H1 (cell line): ENCODE measurements around the gene MUC5B.

ENCODE experiments used
- BCL11A ChIP-seq, 2 experiments: IDR thresholded peaks; one replicate each; pipeline ENCODE4 v1.6.1; 2011; ENCODE audit warnings: low read depth in 2 of 2, low read length in 2 of 2, mild to moderate bottlenecking in 2 of 2
- CEBPB ChIP-seq: IDR thresholded peaks from 2 replicates; pipeline ENCODE4 v1.6.1; 2012; ENCODE audit warnings: low read depth, low read length
- CHD2 ChIP-seq: IDR thresholded peaks from 2 replicates; pipeline ENCODE4 v1.6.1; 2012; ENCODE audit warnings: low read length, improper control_type of control experiment
- GTF2F1 ChIP-seq: IDR thresholded peaks from 2 replicates; pipeline ENCODE4 v1.6.1; 2012; ENCODE audit warnings: low read depth, low read length, improper control_type of control experiment, borderline replicate concordance
- POLR2A ChIP-seq, 2 experiments: IDR thresholded peaks; 1 replicate in 1 of 2; 2 replicates in 1 of 2; pipeline ENCODE4 v1.6.1; 2011; ENCODE audit warnings: low read depth in 2 of 2, low read length in 2 of 2, mild to moderate bottlenecking in 2 of 2; ENCODE audit errors: control extremely low read depth in 1 of 2
- POLR2AphosphoS5 ChIP-seq: IDR thresholded peaks from 2 replicates; pipeline ENCODE4 v1.6.1; 2011; ENCODE audit warnings: low read depth, low read length
- TAF1 ChIP-seq: IDR thresholded peaks from 2 replicates; pipeline ENCODE4 v1.6.1; 2011; ENCODE audit warnings: mild to moderate bottlenecking, low read depth, low read length
- TEAD4 ChIP-seq: IDR thresholded peaks from 2 replicates; pipeline ENCODE4 v1.6.1; 2012; ENCODE audit warnings: low read depth, low read length, inconsistent platforms, mixed read lengths
- YY1 ChIP-seq: IDR thresholded peaks from 2 replicates; pipeline ENCODE4 v1.6.1; 2011; ENCODE audit warnings: low read depth, mild to moderate bottlenecking, low read length
- TF ChIP-seq, protein P1 (sequence below), 3 experiments: IDR thresholded peaks; 1 replicate in 2 of 3; 2 replicates in 1 of 3; pipeline versions ENCODE4 v1.5.1 to v1.6.1; 2011; ENCODE audit warnings: low read length in 3 of 3, mild to moderate bottlenecking in 3 of 3, inconsistent platforms in 2 of 3, low read depth in 1 of 3, moderate library complexity in 1 of 3; ENCODE audit not compliant: insufficient read depth in 1 of 3; ENCODE audit errors: control extremely low read depth in 1 of 3

DNA sequence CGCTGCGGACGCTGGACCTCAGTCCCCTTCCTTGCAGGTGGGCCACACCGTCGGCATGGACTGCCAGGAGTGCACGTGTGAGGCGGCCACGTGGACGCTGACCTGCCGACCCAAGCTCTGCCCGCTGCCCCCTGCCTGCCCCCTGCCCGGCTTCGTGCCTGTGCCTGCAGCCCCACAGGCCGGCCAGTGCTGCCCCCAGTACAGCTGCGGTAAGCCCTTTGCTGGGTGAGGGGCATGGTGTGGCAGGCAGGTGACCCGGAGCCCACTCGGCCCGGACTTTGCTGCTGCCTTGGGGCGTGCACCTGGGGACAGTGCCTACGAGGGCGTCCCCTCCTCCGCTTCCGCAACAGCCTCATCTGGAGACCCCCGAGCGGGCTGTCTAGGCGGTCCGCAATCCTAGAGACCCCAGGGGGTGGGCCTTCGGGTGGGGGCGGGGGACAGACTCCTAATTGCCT lies 25.4 kb upstream of the MUC5B start:
- TF ChIP-seq, protein P1, sequence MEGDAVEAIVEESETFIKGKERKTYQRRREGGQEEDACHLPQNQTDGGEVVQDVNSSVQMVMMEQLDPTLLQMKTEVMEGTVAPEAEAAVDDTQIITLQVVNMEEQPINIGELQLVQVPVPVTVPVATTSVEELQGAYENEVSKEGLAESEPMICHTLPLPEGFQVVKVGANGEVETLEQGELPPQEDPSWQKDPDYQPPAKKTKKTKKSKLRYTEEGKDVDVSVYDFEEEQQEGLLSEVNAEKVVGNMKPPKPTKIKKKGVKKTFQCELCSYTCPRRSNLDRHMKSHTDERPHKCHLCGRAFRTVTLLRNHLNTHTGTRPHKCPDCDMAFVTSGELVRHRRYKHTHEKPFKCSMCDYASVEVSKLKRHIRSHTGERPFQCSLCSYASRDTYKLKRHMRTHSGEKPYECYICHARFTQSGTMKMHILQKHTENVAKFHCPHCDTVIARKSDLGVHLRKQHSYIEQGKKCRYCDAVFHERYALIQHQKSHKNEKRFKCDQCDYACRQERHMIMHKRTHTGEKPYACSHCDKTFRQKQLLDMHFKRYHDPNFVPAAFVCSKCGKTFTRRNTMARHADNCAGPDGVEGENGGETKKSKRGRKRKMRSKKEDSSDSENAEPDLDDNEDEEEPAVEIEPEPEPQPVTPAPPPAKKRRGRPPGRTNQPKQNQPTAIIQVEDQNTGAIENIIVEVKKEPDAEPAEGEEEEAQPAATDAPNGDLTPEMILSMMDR (IDR thresholded peaks at IDR 0.05; ENCODE audit: control extremely low read depth in 1 of 3, insufficient read depth in 1 of 3, low read depth in 1 of 3, low read length in 3 of 3) = no peak
- TF ChIP-seq GTF2F1 (no peak), BCL11A (IDR thresholded peaks at IDR 0.05; ENCODE audit: low read depth in 2 of 2, low read length in 2 of 2) (no peak), POLR2AphosphoS5 (no peak), TAF1 (no peak), CEBPB (no peak), TEAD4 (no peak), POLR2A (IDR thresholded peaks at IDR 0.05; ENCODE audit: control extremely low read depth in 1 of 2, low read depth in 2 of 2, low read length in 2 of 2) (no peak), YY1 (no peak), CHD2 (no peak)
